ENCODE measurements around the gene MACROD2.

GRCh38 chr20:14295770-14296309 lies 300.5 kb downstream of the MACROD2 start:
- TF ChIP-seq, protein P1, sequence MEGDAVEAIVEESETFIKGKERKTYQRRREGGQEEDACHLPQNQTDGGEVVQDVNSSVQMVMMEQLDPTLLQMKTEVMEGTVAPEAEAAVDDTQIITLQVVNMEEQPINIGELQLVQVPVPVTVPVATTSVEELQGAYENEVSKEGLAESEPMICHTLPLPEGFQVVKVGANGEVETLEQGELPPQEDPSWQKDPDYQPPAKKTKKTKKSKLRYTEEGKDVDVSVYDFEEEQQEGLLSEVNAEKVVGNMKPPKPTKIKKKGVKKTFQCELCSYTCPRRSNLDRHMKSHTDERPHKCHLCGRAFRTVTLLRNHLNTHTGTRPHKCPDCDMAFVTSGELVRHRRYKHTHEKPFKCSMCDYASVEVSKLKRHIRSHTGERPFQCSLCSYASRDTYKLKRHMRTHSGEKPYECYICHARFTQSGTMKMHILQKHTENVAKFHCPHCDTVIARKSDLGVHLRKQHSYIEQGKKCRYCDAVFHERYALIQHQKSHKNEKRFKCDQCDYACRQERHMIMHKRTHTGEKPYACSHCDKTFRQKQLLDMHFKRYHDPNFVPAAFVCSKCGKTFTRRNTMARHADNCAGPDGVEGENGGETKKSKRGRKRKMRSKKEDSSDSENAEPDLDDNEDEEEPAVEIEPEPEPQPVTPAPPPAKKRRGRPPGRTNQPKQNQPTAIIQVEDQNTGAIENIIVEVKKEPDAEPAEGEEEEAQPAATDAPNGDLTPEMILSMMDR (conservative IDR thresholded peaks at IDR 0.05; ENCODE audit: low read depth in 2 of 2), result no peak
- TF ChIP-seq REST (IDR thresholded peaks at IDR 0.05; ENCODE audit: unreplicated experiment), result no peak
- TF ChIP-seq POLR2AphosphoS5 (IDR thresholded peaks at IDR 0.05; ENCODE audit: low read depth), result no peak
- no peak for TF ChIP-seq CREB1 (CRISPR knock-in tag; IDR thresholded peaks at IDR 0.05; ENCODE audit: low read depth)
- TF ChIP-seq EZH2 (IDR thresholded peaks at IDR 0.05; ENCODE audit: low read depth, unreplicated experiment), result no peak
- no peak for TF ChIP-seq EZH2phosphoT487 (IDR thresholded peaks at IDR 0.05; ENCODE audit: unreplicated experiment)
- TF ChIP-seq, protein P2, sequence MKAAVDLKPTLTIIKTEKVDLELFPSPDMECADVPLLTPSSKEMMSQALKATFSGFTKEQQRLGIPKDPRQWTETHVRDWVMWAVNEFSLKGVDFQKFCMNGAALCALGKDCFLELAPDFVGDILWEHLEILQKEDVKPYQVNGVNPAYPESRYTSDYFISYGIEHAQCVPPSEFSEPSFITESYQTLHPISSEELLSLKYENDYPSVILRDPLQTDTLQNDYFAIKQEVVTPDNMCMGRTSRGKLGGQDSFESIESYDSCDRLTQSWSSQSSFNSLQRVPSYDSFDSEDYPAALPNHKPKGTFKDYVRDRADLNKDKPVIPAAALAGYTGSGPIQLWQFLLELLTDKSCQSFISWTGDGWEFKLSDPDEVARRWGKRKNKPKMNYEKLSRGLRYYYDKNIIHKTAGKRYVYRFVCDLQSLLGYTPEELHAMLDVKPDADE (IDR thresholded peaks at IDR 0.05), result no peak
- no peak for TF ChIP-seq NANOG (IDR thresholded peaks at IDR 0.05; ENCODE audit: borderline replicate concordance)
- TF ChIP-seq ZNF114 (CRISPR knock-in tag; IDR thresholded peaks at IDR 0.05), result no peak
- TF ChIP-seq JUNB (IDR thresholded peaks at IDR 0.05; ENCODE audit: unreplicated experiment), result no peak
- TF ChIP-seq STAT1 (IDR thresholded peaks at IDR 0.05; ENCODE audit: unreplicated experiment), result no peak

Data from GM23338 (cell line).